Measurements from ENCODE around the gene HNRNPA2B1.
"Not testable (repeated sequence)": the region's sequence is repeated elsewhere in the genome, so short reads cannot be mapped to it uniquely, and the experiment has no call there.

The HNRNPA2B1 gene

DNA sequence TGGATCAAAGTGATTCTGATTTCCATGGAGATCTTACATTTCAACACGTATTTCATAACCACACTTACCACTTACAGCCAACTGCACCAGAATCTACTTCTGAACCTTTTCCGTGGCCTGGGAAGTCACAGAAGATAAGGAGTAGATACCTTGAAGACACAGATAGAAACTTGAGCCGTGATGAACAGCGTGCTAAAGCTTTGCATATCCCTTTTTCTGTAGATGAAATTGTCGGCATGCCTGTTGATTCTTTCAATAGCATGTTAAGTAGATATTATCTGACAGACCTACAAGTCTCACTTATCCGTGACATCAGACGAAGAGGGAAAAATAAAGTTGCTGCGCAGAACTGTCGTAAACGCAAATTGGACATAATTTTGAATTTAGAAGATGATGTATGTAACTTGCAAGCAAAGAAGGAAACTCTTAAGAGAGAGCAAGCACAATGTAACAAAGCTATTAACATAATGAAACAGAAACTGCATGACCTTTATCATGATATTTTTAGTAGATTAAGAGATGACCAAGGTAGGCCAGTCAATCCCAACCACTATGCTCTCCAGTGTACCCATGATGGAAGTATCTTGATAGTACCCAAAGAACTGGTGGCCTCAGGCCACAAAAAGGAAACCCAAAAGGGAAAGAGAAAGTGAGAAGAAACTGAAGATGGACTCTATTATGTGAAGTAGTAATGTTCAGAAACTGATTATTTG lies 15.3 kb downstream of the HNRNPA2B1 start:
- no peak for DNase-seq (ENCODE audit: low read depth)

GRCh38 chr7:26184281-26185101 lies 16.1 kb downstream of the HNRNPA2B1 start:
- DNase-seq (ENCODE audit: low read depth) = not testable (repeated sequence)

- no peak for DNase-seq (ENCODE audit: low read depth)
These were observed 16.8 kb downstream of the HNRNPA2B1 start for GRCh38 chr7:26183545-26184280.

DNA sequence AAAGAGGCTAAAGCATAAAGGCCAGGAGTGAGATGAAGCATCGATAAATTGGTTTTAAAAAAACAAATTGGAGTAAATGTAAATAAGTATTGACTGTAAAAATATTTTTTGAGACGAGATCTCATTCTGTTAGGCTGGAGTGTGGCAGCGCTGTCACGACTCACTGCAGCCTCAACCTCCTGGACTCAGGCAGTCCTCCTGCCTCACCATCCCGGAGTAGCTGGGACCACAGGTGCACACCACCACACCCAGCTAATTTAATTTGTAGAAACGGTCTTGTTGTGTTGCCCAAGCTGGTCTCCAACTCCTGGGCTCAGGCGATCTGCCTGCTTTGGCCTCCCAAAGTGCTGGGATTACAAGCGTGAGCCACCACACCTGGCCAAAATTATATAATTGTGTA lies 17.8 kb downstream of the HNRNPA2B1 start:
- DNase-seq (ENCODE audit: low read depth) = no peak

DNA sequence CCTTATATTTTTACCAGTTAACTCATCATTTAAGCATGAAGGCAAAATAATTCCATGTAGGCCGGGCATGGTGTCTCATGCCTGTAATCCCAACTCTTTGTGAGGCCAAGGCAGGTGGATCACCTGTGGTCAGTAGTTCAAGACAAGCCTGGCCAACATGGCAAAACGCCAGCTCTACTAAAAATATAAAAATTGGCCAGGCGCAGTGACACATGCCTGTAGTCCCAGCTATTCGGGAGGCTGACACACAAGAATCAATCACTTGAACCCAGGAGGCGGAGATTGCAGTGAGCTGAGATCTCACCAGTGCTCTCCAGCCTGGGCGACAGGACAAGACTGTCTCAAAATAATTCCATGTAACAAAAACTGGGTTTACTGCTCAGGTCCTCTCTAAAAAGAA lies 18.3 kb downstream of the HNRNPA2B1 start:
- no peak for DNase-seq (ENCODE audit: low read depth)

DNA sequence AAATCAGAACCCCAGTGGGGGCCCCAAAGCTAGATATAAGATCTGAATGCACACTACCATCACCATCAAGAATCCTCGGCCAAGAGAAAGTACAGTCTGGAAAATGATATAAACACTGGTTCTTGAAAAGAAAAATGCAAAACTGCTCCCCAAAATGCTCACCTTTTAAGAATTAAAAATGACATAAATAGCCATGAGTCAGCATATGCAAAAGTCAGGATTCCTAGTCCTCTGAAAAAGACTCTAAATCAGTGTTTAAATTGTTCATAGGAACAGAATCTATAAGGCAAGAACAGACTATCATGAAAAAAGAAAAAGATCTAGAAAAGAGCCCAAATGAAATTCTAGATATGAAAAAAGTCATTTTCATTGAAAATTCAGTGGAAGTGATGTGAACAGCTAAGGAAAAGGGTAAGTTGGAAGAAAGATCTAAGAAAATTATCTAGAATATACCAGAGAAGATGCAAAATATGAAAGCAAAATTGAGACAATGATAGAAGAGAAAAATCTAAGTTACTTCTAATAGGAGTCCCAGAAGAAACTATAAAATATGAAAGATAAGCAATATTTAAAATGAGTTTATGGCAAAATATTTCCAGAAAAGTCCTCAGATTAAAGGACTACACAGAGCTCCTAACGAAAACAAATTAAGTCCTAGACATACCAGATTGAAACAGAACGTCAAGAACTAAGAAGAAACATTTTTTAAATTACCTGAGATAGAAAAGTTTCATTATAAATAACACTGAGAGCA lies 18.9 kb downstream of the HNRNPA2B1 start:
- no peak for DNase-seq (ENCODE audit: low read depth)

- DNase-seq (ENCODE audit: low read depth) = no peak
These were observed 19.8 kb downstream of the HNRNPA2B1 start for GRCh38 chr7:26180792-26181198.

DNA sequence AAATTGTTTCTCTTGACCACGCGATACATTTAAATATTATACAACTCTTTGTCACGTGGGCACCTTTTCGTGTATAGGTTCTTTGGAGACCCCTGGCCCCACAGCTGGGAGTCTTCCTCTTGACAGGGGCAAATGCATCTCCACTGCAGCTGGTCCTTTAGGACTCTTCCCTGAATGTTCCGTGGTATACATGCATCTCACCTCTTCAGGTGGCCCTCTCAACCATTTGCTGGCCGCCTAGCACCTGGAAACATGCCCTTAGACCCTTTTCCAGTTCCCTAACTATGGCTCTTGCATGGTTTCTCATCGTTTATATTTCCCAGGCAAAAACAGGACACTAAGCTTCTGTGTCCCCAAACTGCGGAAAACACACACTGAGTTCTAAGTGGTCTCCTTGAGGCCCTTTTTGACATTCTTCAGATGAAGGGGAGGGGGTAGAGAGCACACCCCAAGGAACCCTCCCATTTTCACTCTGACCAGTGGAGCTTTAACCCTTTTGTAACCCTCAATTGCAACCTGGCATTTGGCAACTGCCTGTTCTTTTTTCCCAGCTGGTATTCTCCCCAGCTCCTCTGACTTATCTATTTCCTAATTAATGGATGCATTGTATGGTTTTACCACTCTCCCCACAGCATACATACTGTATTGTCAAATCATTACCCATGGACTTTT lies 20.6 kb downstream of the HNRNPA2B1 start:
- DNase-seq (ENCODE audit: low read depth) = no peak

DNA sequence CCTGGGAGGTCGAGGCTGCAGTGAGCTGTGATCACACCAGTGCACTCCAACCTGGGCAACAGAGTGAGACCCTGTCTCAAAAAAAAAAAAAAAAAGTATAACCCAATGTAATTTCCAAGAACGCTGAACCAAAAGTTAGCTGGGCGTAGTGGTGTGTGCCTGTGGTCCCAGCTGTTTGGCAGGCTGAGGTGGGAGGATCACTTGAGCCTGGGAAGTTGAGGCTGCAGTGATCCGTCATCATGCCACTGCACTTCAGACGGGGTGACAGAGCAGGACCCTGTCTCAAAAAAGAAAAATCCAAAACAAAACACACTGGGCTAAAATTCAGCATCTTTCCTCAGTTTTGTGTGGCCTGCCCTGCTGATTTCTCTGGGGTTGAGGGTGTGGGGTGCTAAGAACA lies 21.1 kb downstream of the HNRNPA2B1 start:
- no peak for DNase-seq (ENCODE audit: low read depth)

DNA sequence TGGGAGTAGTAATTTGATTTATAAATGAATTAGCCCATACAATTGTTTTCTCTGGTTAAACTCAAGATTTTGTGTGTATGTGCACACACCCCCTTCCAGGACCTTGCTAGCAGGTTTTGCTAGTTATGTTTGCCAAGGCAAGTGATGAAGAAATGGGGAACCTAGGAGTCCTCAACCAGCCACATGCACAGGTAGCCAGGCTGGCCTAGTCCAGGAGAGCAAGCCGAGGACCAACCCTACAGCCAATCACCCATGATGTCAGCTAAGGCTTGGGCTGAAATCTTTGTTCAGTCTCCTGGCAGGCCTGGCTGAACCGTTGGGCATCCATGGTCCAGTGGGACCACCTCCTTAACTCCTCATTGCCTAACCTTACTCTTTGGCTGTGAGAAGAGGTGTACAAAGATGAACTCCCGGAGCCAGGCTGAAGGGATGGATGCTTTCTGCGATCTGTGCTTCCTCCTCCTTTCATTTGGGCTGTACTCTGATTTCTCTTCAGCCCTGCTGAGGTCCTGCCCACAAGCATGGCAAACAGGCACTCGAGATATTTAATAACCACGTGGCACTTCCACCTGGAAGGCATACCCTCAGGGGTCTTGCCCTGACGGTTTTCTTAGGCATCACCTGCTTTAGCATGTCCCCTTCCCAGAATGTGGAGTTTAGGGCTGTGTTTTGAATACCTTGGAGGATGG lies 22.1 kb downstream of the HNRNPA2B1 start:
- no peak for DNase-seq (ENCODE audit: low read depth)

DNA sequence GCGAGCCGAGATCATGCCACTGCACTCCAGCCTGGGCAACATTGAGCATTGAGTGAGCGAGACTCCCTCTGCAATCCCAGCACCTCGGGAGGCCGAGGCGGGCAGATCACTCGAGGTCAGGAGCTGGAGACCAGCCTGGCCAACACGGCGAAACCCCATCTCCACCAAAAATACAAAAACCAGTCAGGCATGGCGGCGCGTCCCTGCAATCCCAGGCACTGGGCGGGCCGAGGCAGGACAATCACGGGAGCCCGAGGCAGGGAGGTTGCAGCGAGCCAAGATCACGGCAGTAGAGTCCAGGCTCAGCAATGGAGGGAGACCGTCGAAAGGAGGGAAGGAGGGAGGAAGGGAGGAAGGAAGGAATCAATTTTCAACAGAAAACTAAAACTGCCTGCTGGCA lies 23.3 kb downstream of the HNRNPA2B1 start:
- DNase-seq (ENCODE audit: low read depth) = not testable (repeated sequence)

- not testable (repeated sequence) for DNase-seq (ENCODE audit: low read depth)
These were observed 23.9 kb downstream of the HNRNPA2B1 start for GRCh38 chr7:26176696-26177095.

GRCh38 chr7:26175903-26176302 lies 24.6 kb downstream of the HNRNPA2B1 start:
- not testable (repeated sequence) for DNase-seq (ENCODE audit: low read depth)

DNA sequence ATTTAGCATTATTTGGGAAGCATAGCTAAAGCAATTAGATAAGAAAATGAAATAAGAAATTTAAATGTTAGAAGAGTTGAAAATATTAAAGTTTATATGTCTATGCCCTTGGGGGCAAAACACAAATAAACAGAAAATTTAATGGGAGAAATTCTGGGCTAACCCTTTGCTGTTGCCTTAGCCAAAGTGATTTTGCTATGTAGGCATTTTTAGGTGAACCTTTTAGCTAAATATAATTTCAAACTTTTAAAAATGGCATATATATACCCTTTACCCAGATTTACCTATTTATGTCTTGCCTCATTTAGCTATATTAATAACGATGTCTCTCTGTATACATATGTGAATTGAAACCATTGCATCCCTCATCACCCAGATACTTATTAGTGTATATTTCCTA lies 28.5 kb downstream of the HNRNPA2B1 start:
- no peak for DNase-seq (ENCODE audit: low read depth)

GRCh38 chr7:26171601-26172000 lies 28.9 kb downstream of the HNRNPA2B1 start:
- DNase-seq (ENCODE audit: low read depth) = no peak

GRCh38 chr7:26170663-26171062 lies 29.9 kb downstream of the HNRNPA2B1 start:
- DNase-seq (ENCODE audit: low read depth) = no peak

GRCh38 chr7:26169271-26169670 lies 31.3 kb downstream of the HNRNPA2B1 start:
- DNase-seq (ENCODE audit: low read depth) = no peak

GRCh38 chr7:26168458-26169023 lies 32.0 kb downstream of the HNRNPA2B1 start:
- DNase-seq (ENCODE audit: low read depth) = no peak

DNA sequence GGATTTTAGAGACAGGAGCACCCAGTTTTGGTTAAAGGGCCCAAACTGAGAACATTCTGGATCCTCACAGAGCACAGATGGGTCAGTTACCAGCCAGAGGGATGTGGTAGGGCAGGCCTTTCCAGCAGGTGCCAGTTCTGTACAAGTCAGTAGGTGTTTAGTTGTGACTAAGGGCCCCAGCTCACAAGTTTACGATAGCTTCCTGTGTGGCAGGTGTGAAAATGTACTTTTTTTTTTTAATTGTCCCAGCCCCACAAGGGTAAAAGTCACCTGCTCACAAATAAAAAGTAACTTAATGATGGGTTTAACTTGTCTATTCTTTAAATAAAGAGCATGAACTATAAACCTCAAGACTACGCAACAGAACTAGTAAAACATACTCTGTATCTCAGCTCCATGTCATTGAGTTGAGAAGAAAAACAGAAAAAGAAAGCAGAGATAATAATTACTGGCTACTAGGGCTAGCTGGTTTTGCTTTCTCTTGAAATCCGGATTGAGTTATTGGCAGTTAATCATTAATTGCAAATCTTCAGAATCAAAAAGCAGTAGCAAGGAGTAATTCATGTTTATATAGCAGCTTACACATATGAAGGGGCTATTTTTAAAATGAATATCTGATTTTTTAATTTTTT lies 33.1 kb downstream of the HNRNPA2B1 start:
- no peak for DNase-seq (ENCODE audit: low read depth)

- no peak for DNase-seq (ENCODE audit: low read depth)
These were observed 33.8 kb downstream of the HNRNPA2B1 start for GRCh38 chr7:26166684-26167266.
